K562 (cell line): ENCODE measurements around the gene USP9Y. TPM values are rescaled to one million over a fixed set of nuclear protein-coding genes. Genes with fewer than 3 reads are reported as not detected.

Experiments
- ATAC-seq: fragments of 200-7000 bp; cut with Tn5 transposase; 3 replicates; pipeline ENCODE4 v1.9.1; 2020; ENCODE audit warnings: moderate library complexity
- BruUV-seq: library from RNA; stranded (reverse); fragments of 400-500 nt; replicated peaks from 2 replicates; lab custom pipeline; 2021; lab: Mats Ljungman, UMichigan
- CTCF ChIA-PET: fragments of 300-600 bp; formaldehyde crosslinking; extraction: SDS; loops from one replicate; lab custom pipeline; 2021; ENCODE audit warnings: low intra/inter-chr PET ratio; lab: Yijun Ruan, JAX
- POLR2A ChIA-PET: fragments of 300-600, 350-650 bp; sonication (Branson Sonifier 250); formaldehyde crosslinking; extraction: SDS; loops from one replicate; lab custom pipeline; 2021; ENCODE audit warnings: antibody characterized with exemption, inconsistent platforms; lab: Yijun Ruan, JAX
- DNase-seq, 4 experiments: peaks; one replicate each; pipeline versions ENCODE4 v3.0.0 to v3.0.0-alpha.2; 2011 to 2018; ENCODE audit warnings: low spot score in 3 of 4, mixed read lengths in 3 of 4; ENCODE audit errors: extremely low read depth in 1 of 4
- FAIRE-seq: peaks from 2 replicates; lab custom pipeline; 2011; peaks lifted over from hg19 to GRCh38; lab: Jason Lieb, UNC
- H2AFZ ChIP-seq: 2 replicates; pipeline ENCODE4 v1.6.0; 2011; ENCODE audit warnings: low read depth, low read length, control low read depth, inconsistent platforms
- H3K27ac ChIP-seq: fragments of 200-600 bp; 3 replicates; pipeline ENCODE4 v1.8.0; 2011; ENCODE audit warnings: low read depth, mild to moderate bottlenecking, control low read depth, inconsistent platforms, low read length, moderate library complexity, mixed read lengths; ENCODE audit errors: extremely low read depth
- H3K27me3 ChIP-seq, 2 experiments: fragments of 300-600 bp in 1 of 2; 2 replicates in 1 of 2; 3 replicates in 1 of 2; pipeline versions ENCODE4 v1.6.0 to v1.8.0; 2011; ENCODE audit warnings: inconsistent platforms in 2 of 2, low read length in 2 of 2, mild to moderate bottlenecking in 1 of 2, mixed read lengths in 1 of 2, moderate library complexity in 1 of 2; ENCODE audit not compliant: control insufficient read depth in 2 of 2, insufficient read depth in 2 of 2
- H3K36me3 ChIP-seq: fragments of 300-600 bp; 3 replicates; pipeline ENCODE4 v1.8.0; 2011; ENCODE audit warnings: mild to moderate bottlenecking, low read length, inconsistent platforms; ENCODE audit not compliant: control insufficient read depth, insufficient read depth
- H3K4me1 ChIP-seq, 2 experiments: fragments of 200-600 bp in 1 of 2; replicated peaks in 1 of 2; 2 replicates in 1 of 2; 3 replicates in 1 of 2; pipeline versions ENCODE4 v1.5.1 to v1.8.0; 2011; ENCODE audit warnings: inconsistent platforms in 2 of 2, low read length in 2 of 2, mild to moderate bottlenecking in 1 of 2, mixed read lengths in 1 of 2, moderate library complexity in 1 of 2; ENCODE audit not compliant: control insufficient read depth in 2 of 2, insufficient read depth in 2 of 2
- H3K4me2 ChIP-seq: 2 replicates; pipeline ENCODE4 v1.6.1; 2011; ENCODE audit warnings: low read length, control low read depth, inconsistent platforms, mixed read lengths; ENCODE audit not compliant: insufficient read depth
- H3K4me3 ChIP-seq: fragments of 200-600 bp; sonication (generic), shearing (Covaris generic); 2 replicates; pipeline ENCODE4 v1.5.1; 2016; ENCODE audit warnings: control low read depth, inconsistent platforms
- H3K79me2 ChIP-seq: fragments of 200-600 bp; 3 replicates; pipeline ENCODE4 v1.8.0; 2011; ENCODE audit warnings: low read length, inconsistent platforms; ENCODE audit not compliant: control insufficient read depth, insufficient read depth
- H3K9ac ChIP-seq, 2 experiments: 2 replicates each; pipeline versions ENCODE4 v1.6.0 to v1.6.1; 2011; ENCODE audit warnings: low read depth in 2 of 2, low read length in 2 of 2, control low read depth in 1 of 2, inconsistent platforms in 1 of 2, mild to moderate bottlenecking in 1 of 2, mixed read lengths in 1 of 2; ENCODE audit not compliant: insufficient read depth in 1 of 2
- H3K9me1 ChIP-seq: one replicate; pipeline ENCODE4 v1.6.0; 2011; ENCODE audit warnings: inconsistent platforms, mild to moderate bottlenecking, low read length, moderate library complexity; ENCODE audit not compliant: control insufficient read depth, insufficient read depth
- H3K9me3 ChIP-seq: replicated peaks from 2 replicates; pipeline ENCODE4 v1.5.1; 2011; ENCODE audit warnings: low read depth, low read length, inconsistent platforms; ENCODE audit not compliant: control insufficient read depth, insufficient read depth
- H4K20me1 ChIP-seq: replicated peaks from 2 replicates; pipeline ENCODE4 v1.6.1; 2011; ENCODE audit warnings: low read length, inconsistent platforms, mixed read lengths; ENCODE audit not compliant: control insufficient read depth, insufficient read depth
- CBFA2T3 ChIP-seq: fragments of 450-650 bp; IDR thresholded peaks from 2 replicates; pipeline ENCODE4 v1.6.1; 2017
- HES1 ChIP-seq: fragments of 450-650 bp; IDR thresholded peaks from 2 replicates; pipeline ENCODE4 v1.6.1; 2016; ENCODE audit warnings: low read depth, mild to moderate bottlenecking, moderate library complexity
- HNRNPH1 ChIP-seq: fragments of 200-400 bp; formaldehyde crosslinking; optimal IDR thresholded peaks from 2 replicates; pipeline ENCODE3; 2017; ENCODE audit warnings: low read depth, mild to moderate bottlenecking, low read length, moderate library complexity
- PCBP1 ChIP-seq: fragments of 200-400 bp; formaldehyde crosslinking; IDR thresholded peaks from 2 replicates; pipeline ENCODE4 v1.6.1; 2018; ENCODE audit warnings: mild to moderate bottlenecking, low read depth, low read length; ENCODE audit not compliant: poor library complexity, severe bottlenecking
- PRMT5 ChIP-seq: sonication (generic); formaldehyde crosslinking; IDR thresholded peaks from 2 replicates; pipeline ENCODE4 v1.5.0; 2020; ENCODE audit warnings: missing genetic modification reagents
- PTTG1 ChIP-seq: fragments of 450-650 bp; IDR thresholded peaks from 2 replicates; pipeline ENCODE4 v1.6.1; 2016; ENCODE audit warnings: low read depth, mild to moderate bottlenecking, missing genetic modification characterization, missing compliant biosample characterization
- RFX1 ChIP-seq: fragments of 450-650 bp; IDR thresholded peaks from 2 replicates; pipeline ENCODE4 v1.6.1; 2016; ENCODE audit warnings: mild to moderate bottlenecking, moderate library complexity
- RNF2 ChIP-seq: sonication (generic); IDR thresholded peaks from 2 replicates; pipeline ENCODE4 v1.6.1; 2016
- SMARCA5 ChIP-seq: fragments of 450-650 bp; IDR thresholded peaks from 2 replicates; pipeline ENCODE4 v1.6.1; 2016
- TSC22D4 ChIP-seq: fragments of 450-650 bp; IDR thresholded peaks from 2 replicates; pipeline ENCODE4 v1.6.1; 2016; ENCODE audit warnings: missing genetic modification characterization, missing biosample characterization, control low read depth
- ZC3H11A ChIP-seq: IDR thresholded peaks from 2 replicates; pipeline ENCODE4 v1.6.1; 2012; ENCODE audit warnings: low read depth, low read length, improper control_type of control experiment
- ZC3H4 ChIP-seq: sonication (generic); formaldehyde crosslinking; IDR thresholded peaks from 2 replicates; pipeline ENCODE4 v1.9.0; 2021; ENCODE audit warnings: missing genetic modification reagents, borderline replicate concordance
- ZMIZ1 ChIP-seq, 2 experiments: fragments of 150-350 bp in 1 of 2; IDR thresholded peaks; 2 replicates each; pipeline ENCODE4 v1.6.1; 2012 to 2016; ENCODE audit warnings: low read depth in 2 of 2, low read length in 2 of 2, mild to moderate bottlenecking in 1 of 2, moderate library complexity in 1 of 2
- ZNF239 ChIP-seq: fragments of 250-450 bp; sonication (Bioruptor Pico); IDR thresholded peaks from 2 replicates; pipeline ENCODE4 v1.4.0; 2020; ENCODE audit warnings: mild to moderate bottlenecking
- ZNF347 ChIP-seq: fragments of 450-650 bp; formaldehyde crosslinking; IDR thresholded peaks from 2 replicates; pipeline ENCODE4 v1.4.0; 2020; ENCODE audit warnings: low read depth, mild to moderate bottlenecking, moderate library complexity
- WGBS: fragments of 100-300 bp; shearing (Covaris generic); methylation state at CpG from one replicate; pipeline ENCODE4 v1.1.6; 2016; ENCODE audit warnings: low coverage, mixed read lengths; ENCODE audit not compliant: insufficient coverage; ENCODE audit errors: missing lambda C conversion rate; 5-methylcytosine and 5-hydroxymethylcytosine counted together
- in situ Hi-C: fragments of 300-500 bp; cut with MboI; formaldehyde crosslinking; loops from 4 replicates; pipeline ENCODE4 v1.15.0; 2018; ENCODE audit warnings: inconsistent platforms, mixed read lengths
- intact Hi-C: fragments of 100-400 bp; cut with micrococcal nuclease; formaldehyde crosslinking; loops from 2 replicates; pipeline ENCODE4 v1.14.2; 2022
- polyA plus RNA-seq, 8 experiments: library from polyadenylated mRNA; depleted of rRNA in 4 of 8; stranded (reverse) in 5 of 8; unstranded in 3 of 8; fragments of >200 nt; fragmentation: Nextera tagmentation in 2 of 8; fragmentation: Illumina TruSeq in 1 of 8; extraction: Ambion mirVana in 2 of 8; extraction: Trizol in 1 of 8; gene quantifications; 2 replicates each; pipeline versions ENCODE4 v1.2.1 to v1.2.3, GENCODE V29; 2011 to 2014; ENCODE audit warnings: inconsistent platforms in 1 of 8, missing spikeins in 1 of 8
- total RNA-seq, 7 experiments: library from RNA; depleted of rRNA in 6 of 7; stranded (reverse); fragments of >200 nt in 6 of 7; fragmentation: Illumina TruSeq in 2 of 7; extraction: Trizol in 2 of 7; gene quantifications; 2 replicates each; pipeline versions ENCODE4 v1.2.1 to v1.2.3, GENCODE V29; 2011 to 2021; ENCODE audit warnings: low replicate concordance in 1 of 7

USP9Y gene
- total and polyA plus RNA-seq, 9 of the 15 experiments (the other 6 are each of a cell fraction or from before 2014, with no cell fraction given) = 0.13 TPM; not detected in 8

- Histone ChIP-seq H4K20me1 (no peaks in the 10 kb centered on the region), H3K9me1 (no peaks in the 10 kb centered on the region), H3K9me3 (no peaks in the 10 kb centered on the region), H3K27ac (no peak overlapping the region), H3K4me1 (no peaks in the 10 kb centered on the region), H3K27me3 (no peaks in the 10 kb centered on the region), H3K4me2 (no peak overlapping the region), H2AFZ (no peak overlapping the region), H3K4me3 (no peak overlapping the region), H3K9ac (no peak overlapping the region), H3K79me2 (no peaks in the 10 kb centered on the region), H3K36me3 (no peaks in the 10 kb centered on the region)
- no peak for TF ChIP-seq HNRNPH1
- no TSS peak for BruUV-seq
- no peak for FAIRE-seq
- WGBS = no CpG with 5 or more reads among the region's 2 CpGs
- intact Hi-C loops = no loop called here
- ATAC-seq = no peak
- DNase-seq = no peak
- in situ Hi-C loops = no loop called here
- CTCF ChIA-PET = no interaction called here
- POLR2A ChIA-PET = no interaction called here
Observed at GRCh38 chrY:12741414-12741813, 40.4 kb downstream of the USP9Y start.

- intact Hi-C loops = no loop called here
- no peak for FAIRE-seq
- TF ChIP-seq ZNF239 (CRISPR knock-in tag) = no peak
- TF ChIP-seq RFX1 = no peak
- no peak for TF ChIP-seq PTTG1 (tag)
- TF ChIP-seq SMARCA5 = no peak
- no peak for TF ChIP-seq RNF2
- TF ChIP-seq HES1 = no peak
- no peak for TF ChIP-seq PRMT5
- no peak for TF ChIP-seq ZC3H4 (CRISPR knock-in tag)
- no peak for TF ChIP-seq CBFA2T3
- no peak for TF ChIP-seq PCBP1
- TF ChIP-seq TSC22D4 (tag) = no peak
- TF ChIP-seq ZMIZ1 (IDR thresholded peaks at IDR 0.05; ENCODE audit: low read depth in 2 of 2, low read length in 2 of 2) = no peak
- TF ChIP-seq ZNF347 (CRISPR knock-in tag) = no peak
- no peak for TF ChIP-seq ZC3H11A
Observed at GRCh38 chrY:12742725-12743124, 41.7 kb downstream of the USP9Y start.

More at GRCh38 chrY:12742725-12743124, 41.7 kb downstream of the USP9Y start:
- in situ Hi-C loops = no loop called here
- no peak overlapping the region for H3K4me2 ChIP-seq
- H3K9me1 ChIP-seq = no peaks in the 10 kb centered on the region
- H4K20me1 ChIP-seq = no peaks in the 10 kb centered on the region
- H3K79me2 ChIP-seq = no peaks in the 10 kb centered on the region
- no peaks in the 10 kb centered on the region for H3K9me3 ChIP-seq
- H3K27ac ChIP-seq = no peak overlapping the region
- BruUV-seq = no TSS peak
- POLR2A ChIA-PET = no interaction called here
- H2AFZ ChIP-seq = no peak overlapping the region
- H3K27me3 ChIP-seq = no peaks in the 10 kb centered on the region
- DNase-seq = no peak
- no peak for ATAC-seq
- no CpG with 5 or more reads among the region's 4 CpGs for WGBS
- no peaks in the 10 kb centered on the region for H3K36me3 ChIP-seq
- no peak overlapping the region for H3K9ac ChIP-seq
- no peak overlapping the region for H3K4me3 ChIP-seq
- no peaks in the 10 kb centered on the region for H3K4me1 ChIP-seq
- CTCF ChIA-PET = no interaction called here
